ENCODE results near the gene POLD4. TPM values are rescaled to one million over a fixed set of nuclear protein-coding genes. Genes with fewer than 3 reads are reported as not detected.

POLD4 gene
- total RNA-seq, 1 experiment from 2014 or later, result 44.2 TPM

GRCh38 chr11:67349457-67349856 is 3.9 kb downstream of the POLD4 start:
- H4K20me1 ChIP-seq (ENCODE audit: insufficient read depth), result no peaks in the 10 kb centered on the region

More at GRCh38 chr11:67349457-67349856, 3.9 kb downstream of the POLD4 start:
- ChIA-PET CTCF (interaction anchor here (0.8 to 16.6 kb wide), 3 partner anchors 27 to 52 kb away, joined by 3 to 456 read pairs (median 5); partner anchors contain the start of genes CLCF1 and PPP1CA), RAD21 (ENCODE audit: low non-redundant PET in 1 of 2, low total read pairs in 2 of 2, uncharacterized antibody in 2 of 2, unreplicated experiment in 2 of 2) (no interaction called here), POLR2A (no interaction called here)
- H3K4me3 ChIP-seq (replicated peaks in 1 of 2; ENCODE audit: low read depth in 1 of 2, low read length in 2 of 2), result no peak overlapping the region
- H3K4me2 ChIP-seq (ENCODE audit: low read length), result no peak overlapping the region
- intact Hi-C loops (cut with micrococcal nuclease), result no loop called here
- no peak overlapping the region for H3K27ac ChIP-seq (ENCODE audit: low read depth, low read length)
- TF ChIP-seq EZH2phosphoT487 (IDR thresholded peaks at IDR 0.05; ENCODE audit: borderline replicate concordance) (no peak), ZFX (IDR thresholded peaks at IDR 0.05) (no peak), CEBPB (IDR thresholded peaks at IDR 0.05; ENCODE audit: low read depth) (no peak), JUND (IDR thresholded peaks at IDR 0.05) (no peak), EGR1 (IDR thresholded peaks at IDR 0.05; ENCODE audit: low read depth) (no peak), ZBTB33 (IDR thresholded peaks at IDR 0.05; ENCODE audit: extremely low read depth, insufficient replicate concordance, low read length) (no peak), CBX3 (IDR thresholded peaks at IDR 0.05; ENCODE audit: low read depth) (no peak), SIN3A (IDR thresholded peaks at IDR 0.05; ENCODE audit: low read depth) (no peak), POLR2AphosphoS5 (IDR thresholded peaks at IDR 0.05; ENCODE audit: low read depth, low read length) (no peak), TCF7L2 (IDR thresholded peaks at IDR 0.05; ENCODE audit: borderline replicate concordance, extremely low read depth, insufficient read depth, insufficient read length) (no peak)
- no peaks in the 10 kb centered on the region for H3K27me3 ChIP-seq (ENCODE audit: insufficient read depth, low read length)
- H3K9ac ChIP-seq (ENCODE audit: low read length), result no peak overlapping the region
- H3K79me2 ChIP-seq (ENCODE audit: insufficient read depth, low read length), result no peaks in the 10 kb centered on the region; the same call in 1 of the 2 replicates
- ATAC-seq (no peak), DNase-seq (ENCODE audit: low read depth, low spot score) (no peak)
- no TSS peak for BruUV-seq (replicated peaks)
- H2AFZ ChIP-seq (ENCODE audit: low read depth, low read length, poor library complexity, severe bottlenecking), result no peak overlapping the region
- H3K36me3 ChIP-seq (ENCODE audit: control insufficient read depth in 1 of 2, insufficient read depth in 2 of 2, low read length in 2 of 2), result no peaks in the 10 kb centered on the region
- H3K9me3 ChIP-seq (ENCODE audit: control insufficient read depth in 1 of 2, insufficient read depth in 1 of 2, low read depth in 1 of 2, low read length in 2 of 2), result no peaks in the 10 kb centered on the region
- peaks cover 28 to 74% of the 10 kb centered on the region in 2 experiments for H3K4me1 ChIP-seq (ENCODE audit: control insufficient read depth in 1 of 2, insufficient read depth in 2 of 2, low read length in 2 of 2)
- H3K9me2 ChIP-seq (ENCODE audit: insufficient read depth), result no peaks in the 10 kb centered on the region
